COR-L47 (cell line): ENCODE measurements around the gene ANTKMT.

Experiments
- DNase-seq: peaks from one replicate; lab custom pipeline; 2025; lab: John Stamatoyannopoulos, UW

Gene ANTKMT

GRCh38 chr16:764848-765487, 44.0 kb downstream of the ANTKMT start:
- no peak for DNase-seq

DNA sequence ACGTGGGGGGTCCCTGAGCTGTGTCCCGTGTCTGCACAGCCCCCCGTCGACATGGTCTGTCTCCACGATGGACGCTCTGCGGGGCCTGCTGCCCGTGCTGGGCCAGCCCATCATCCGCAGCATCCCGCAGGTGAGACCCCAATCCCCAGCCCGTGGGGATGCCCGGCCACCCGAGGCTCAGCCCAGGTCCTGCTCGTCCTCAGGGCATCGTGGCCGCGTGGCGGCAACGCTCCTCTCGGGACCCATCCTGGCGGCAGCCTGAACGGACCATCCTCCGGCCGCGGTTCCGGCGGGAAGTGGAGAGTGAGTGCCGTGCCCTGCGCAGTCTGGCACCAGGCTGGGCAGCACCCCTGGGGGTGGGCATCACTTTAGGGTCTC, 44.5 kb downstream of the ANTKMT start:
- DNase-seq, result no peak

GRCh38 chr16:766008-766819, 45.3 kb downstream of the ANTKMT start:
- DNase-seq, result no peak

- DNase-seq, result no peak
Measured at GRCh38 chr16:766820-767640, 46.1 kb downstream of the ANTKMT start.

DNA sequence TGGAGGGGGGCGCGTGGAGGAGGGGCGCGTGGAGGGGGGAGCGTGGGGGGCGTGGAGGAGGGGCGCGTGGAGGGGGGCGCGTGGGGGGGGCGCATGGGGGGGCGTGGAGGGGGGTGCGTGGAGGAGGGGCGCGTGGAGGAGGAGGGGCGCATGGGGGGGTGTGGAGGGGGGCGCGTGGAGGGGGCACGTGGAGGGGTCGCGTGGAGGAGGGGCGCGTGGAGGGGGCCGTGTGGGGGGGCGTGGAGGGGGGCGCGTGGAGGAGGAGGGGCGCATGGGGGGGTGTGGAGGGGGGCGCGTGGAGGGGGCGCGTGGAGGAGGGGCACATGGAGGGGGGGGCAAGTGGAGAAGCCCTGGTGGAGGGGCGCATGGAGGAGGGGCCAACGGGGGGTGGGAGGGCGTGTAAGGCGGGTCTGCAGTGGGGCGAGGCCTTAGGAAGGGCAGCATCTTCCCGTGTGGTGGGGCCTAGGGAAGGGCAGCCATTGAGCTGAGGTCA, 46.8 kb downstream of the ANTKMT start:
- no peak for DNase-seq

- DNase-seq, result no peak
Measured at GRCh38 chr16:768428-768827, 47.5 kb downstream of the ANTKMT start.

- no peak for DNase-seq
Measured at GRCh38 chr16:769184-769784, 48.3 kb downstream of the ANTKMT start.

DNA sequence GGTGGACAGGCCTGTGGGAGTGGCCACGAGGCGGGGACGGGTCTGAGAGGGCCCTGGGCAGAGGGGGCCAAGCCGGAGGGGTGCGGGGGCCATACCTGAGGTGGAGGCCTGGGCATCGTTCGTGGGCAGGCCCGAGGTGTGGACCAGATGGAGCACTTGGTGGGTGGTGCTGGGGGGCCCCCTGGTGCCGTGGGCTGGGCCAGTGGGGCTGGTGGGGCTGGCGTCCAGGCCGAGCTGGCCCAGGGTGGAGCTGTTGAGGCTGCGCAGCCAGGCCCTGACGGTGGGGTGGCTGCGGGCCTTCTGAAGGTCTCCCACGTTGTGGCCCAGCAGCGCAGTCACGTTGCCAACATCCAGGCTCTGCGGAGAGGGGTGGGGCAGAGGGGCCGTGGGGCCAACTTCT, 49.0 kb downstream of the ANTKMT start:
- DNase-seq, result no peak

DNA sequence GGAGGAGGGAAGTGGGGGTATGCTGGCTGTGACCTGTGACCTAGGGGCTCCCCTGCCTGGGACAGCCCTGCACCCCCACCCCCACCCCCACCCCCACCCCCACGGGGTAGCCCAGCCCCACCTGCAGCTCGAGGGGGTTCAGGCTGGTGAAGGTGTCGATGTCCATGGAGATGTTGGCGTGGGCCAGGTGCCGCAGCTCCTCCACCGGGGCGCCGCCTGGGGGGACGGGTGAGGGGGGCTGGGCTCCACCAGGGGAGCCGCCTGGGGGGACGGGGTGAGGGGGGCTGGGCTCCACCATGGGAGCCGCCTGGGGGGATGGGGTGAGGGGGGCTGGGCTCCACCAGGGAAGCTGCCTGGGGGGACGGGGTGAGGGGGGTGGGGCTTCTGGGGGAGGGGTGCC, 49.5 kb downstream of the ANTKMT start:
- no peak for DNase-seq
